PC-3 (cell line): ENCODE data around the gene ITPR3. TPM values are rescaled to one million over a fixed set of nuclear protein-coding genes. Genes with fewer than 3 reads are reported as not detected.

Source experiments
- ATAC-seq: fragments of 200-7000 bp; cut with Tn5 transposase; 2 replicates; pipeline ENCODE4 v1.9.1; 2020; ENCODE audit warnings: mild to moderate bottlenecking, moderate library complexity
- BruUV-seq: library from RNA; stranded (reverse); fragments of 400-500 nt; replicated peaks from 2 replicates; lab custom pipeline; 2021; lab: Mats Ljungman, UMichigan
- CTCF ChIA-PET: fragments of 300-600 bp; sonication (Branson Sonifier 250); formaldehyde crosslinking; loops from one replicate; lab custom pipeline; 2022; ENCODE audit warnings: antibody characterized with exemption; lab: Charles Lee
- POLR2A ChIA-PET: fragments of 300-600 bp; sonication (Branson Sonifier 250); formaldehyde crosslinking; loops from one replicate; lab custom pipeline; 2022; ENCODE audit warnings: antibody characterized with exemption; ENCODE audit not compliant: unreplicated experiment; lab: Charles Lee
- DNase-seq: peaks from one replicate; pipeline ENCODE4 v3.0.0-alpha.2; 2015
- H2AFZ ChIP-seq: fragments of 300-600 bp; sonication (generic); 2 replicates; pipeline ENCODE4 v1.6.0; 2016; ENCODE audit warnings: antibody characterized with exemption, low read length
- H3F3A ChIP-seq: fragments of 300-600 bp; sonication (generic); one replicate; pipeline ENCODE4 v1.6.0; 2017; ENCODE audit warnings: antibody characterized with exemption, low read length, control low read depth, mild to moderate bottlenecking; ENCODE audit not compliant: unreplicated experiment
- H3K27ac ChIP-seq: fragments of 300-600 bp; sonication (generic); 2 replicates; pipeline ENCODE4 v1.5.1; 2016; ENCODE audit warnings: mild to moderate bottlenecking, low read length
- H3K27me3 ChIP-seq: fragments of 300-600 bp; sonication (generic); 2 replicates; pipeline ENCODE4 v1.6.1; 2016; ENCODE audit warnings: low read length, mixed read lengths
- H3K36me3 ChIP-seq: fragments of 300-600 bp; sonication (generic); 2 replicates; pipeline ENCODE4 v1.6.1; 2016; ENCODE audit warnings: low read depth, mixed run types, low read length, mixed read lengths
- H3K4me1 ChIP-seq: fragments of 300-600 bp; sonication (generic); 2 replicates; pipeline ENCODE4 v1.5.1; 2016; ENCODE audit warnings: low read length; ENCODE audit not compliant: insufficient read depth
- H3K4me2 ChIP-seq: fragments of 300-600 bp; sonication (generic); 2 replicates; pipeline ENCODE4 v1.6.0; 2016; ENCODE audit warnings: low read length
- H3K4me3 ChIP-seq: fragments of 300-600 bp; sonication (generic); 2 replicates; pipeline ENCODE4 v1.5.1; 2016; ENCODE audit warnings: mild to moderate bottlenecking, low read length, mixed read lengths
- H3K79me2 ChIP-seq: fragments of 300-600 bp; sonication (generic); 2 replicates; pipeline ENCODE4 v1.6.1; 2017; ENCODE audit warnings: low read length, mixed read lengths
- H3K9ac ChIP-seq: fragments of 300-600 bp; sonication (generic); 2 replicates; pipeline ENCODE4 v1.6.0; 2016; ENCODE audit warnings: mild to moderate bottlenecking, low read length
- H3K9me2 ChIP-seq: fragments of 300-600 bp; sonication (generic); replicated peaks from 2 replicates; pipeline ENCODE4 v1.6.1; 2016; ENCODE audit warnings: mixed run types, low read length, mixed read lengths
- H3K9me3 ChIP-seq: fragments of 300-600 bp; sonication (generic); 2 replicates; pipeline ENCODE4 v1.6.1; 2016; ENCODE audit warnings: low read length, mixed read lengths
- H4K20me1 ChIP-seq: fragments of 300-600 bp; sonication (generic); 2 replicates; pipeline ENCODE4 v1.6.1; 2016; ENCODE audit warnings: low read length, mixed read lengths
- EZH2 ChIP-seq: fragments of 300-600 bp; sonication (generic); IDR thresholded peaks from one replicate; pipeline ENCODE4 v1.6.1; 2017; ENCODE audit warnings: antibody characterized with exemption, mild to moderate bottlenecking, low read length; ENCODE audit not compliant: unreplicated experiment
- EZH2phosphoT487 ChIP-seq: fragments of 300-600 bp; sonication (generic); IDR thresholded peaks from 2 replicates; pipeline ENCODE4 v1.6.1; 2018; ENCODE audit warnings: mild to moderate bottlenecking, antibody characterized with exemption, low read length, borderline replicate concordance
- intact Hi-C: fragments of 100-400 bp; cut with micrococcal nuclease; formaldehyde crosslinking; loops from 2 replicates; pipeline ENCODE4 v1.9.0; 2023
- total RNA-seq: library from RNA; depleted of rRNA; stranded (reverse); fragments of >200 nt; gene quantifications from 2 replicates; pipeline ENCODE4 v1.2.3, GENCODE V29; 2014
- TF ChIP-seq, protein P1 (sequence below): fragments of 300-600 bp; sonication (generic); conservative IDR thresholded peaks from 2 replicates; pipeline ENCODE4 v1.5.1; 2017; ENCODE audit warnings: antibody characterized with exemption, low read depth, mild to moderate bottlenecking, low read length

Gene ITPR3
- total RNA-seq, 1 experiment from 2014 or later, result 41.8 TPM

DNA sequence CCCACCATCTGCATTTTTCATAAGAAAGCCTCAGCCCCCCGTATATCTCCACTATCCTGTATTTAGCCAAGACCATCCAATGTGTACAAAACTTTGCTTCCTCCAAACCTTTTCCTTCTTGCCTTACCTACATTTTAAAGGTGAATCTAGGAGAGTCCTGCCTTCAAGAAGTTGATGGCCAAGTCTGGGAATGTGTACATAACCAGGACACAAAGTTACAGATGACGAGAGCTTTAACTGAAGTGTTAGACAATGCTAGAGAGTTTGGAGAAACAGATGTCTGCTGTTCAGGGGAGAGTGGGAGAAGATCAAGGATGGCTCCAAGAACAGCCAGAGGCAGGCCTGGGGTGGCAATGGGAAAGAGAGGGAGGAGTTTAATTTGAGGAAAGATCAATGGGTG is 92.7 kb downstream of the ITPR3 start:
- no peaks in the 10 kb centered on the region for H3F3A ChIP-seq
- no peak for TF ChIP-seq EZH2
- TF ChIP-seq, protein P1, sequence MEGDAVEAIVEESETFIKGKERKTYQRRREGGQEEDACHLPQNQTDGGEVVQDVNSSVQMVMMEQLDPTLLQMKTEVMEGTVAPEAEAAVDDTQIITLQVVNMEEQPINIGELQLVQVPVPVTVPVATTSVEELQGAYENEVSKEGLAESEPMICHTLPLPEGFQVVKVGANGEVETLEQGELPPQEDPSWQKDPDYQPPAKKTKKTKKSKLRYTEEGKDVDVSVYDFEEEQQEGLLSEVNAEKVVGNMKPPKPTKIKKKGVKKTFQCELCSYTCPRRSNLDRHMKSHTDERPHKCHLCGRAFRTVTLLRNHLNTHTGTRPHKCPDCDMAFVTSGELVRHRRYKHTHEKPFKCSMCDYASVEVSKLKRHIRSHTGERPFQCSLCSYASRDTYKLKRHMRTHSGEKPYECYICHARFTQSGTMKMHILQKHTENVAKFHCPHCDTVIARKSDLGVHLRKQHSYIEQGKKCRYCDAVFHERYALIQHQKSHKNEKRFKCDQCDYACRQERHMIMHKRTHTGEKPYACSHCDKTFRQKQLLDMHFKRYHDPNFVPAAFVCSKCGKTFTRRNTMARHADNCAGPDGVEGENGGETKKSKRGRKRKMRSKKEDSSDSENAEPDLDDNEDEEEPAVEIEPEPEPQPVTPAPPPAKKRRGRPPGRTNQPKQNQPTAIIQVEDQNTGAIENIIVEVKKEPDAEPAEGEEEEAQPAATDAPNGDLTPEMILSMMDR, result no peak
- TF ChIP-seq EZH2phosphoT487, result no peak
- no peaks in the 10 kb centered on the region for H3K27me3 ChIP-seq
- no peaks in the 10 kb centered on the region for H3K9me3 ChIP-seq
- no TSS peak for BruUV-seq
- H3K4me2 ChIP-seq, result no peak overlapping the region
- ChIA-PET CTCF (no interaction called here), POLR2A (no interaction called here)
- ATAC-seq, result no peak
- intact Hi-C loops, result loop anchor here (2.0 kb wide), 1 partner anchor 31 kb away; no protein-coding TSS in a partner anchor
- DNase-seq, result no peak
- no peak overlapping the region for H3K4me3 ChIP-seq
- no peaks in the 10 kb centered on the region for H4K20me1 ChIP-seq
- H3K9me2 ChIP-seq, result no peaks in the 10 kb centered on the region
- no peak overlapping the region for H2AFZ ChIP-seq
- peaks cover 34% of the 10 kb centered on the region for H3K4me1 ChIP-seq
- peaks cover 25% of the 10 kb centered on the region for H3K79me2 ChIP-seq
- peaks cover 13% of the 10 kb centered on the region; the same call in 1 of the 2 replicates for H3K36me3 ChIP-seq
- no peak overlapping the region for H3K27ac ChIP-seq
- H3K9ac ChIP-seq, result no peak overlapping the region

DNA sequence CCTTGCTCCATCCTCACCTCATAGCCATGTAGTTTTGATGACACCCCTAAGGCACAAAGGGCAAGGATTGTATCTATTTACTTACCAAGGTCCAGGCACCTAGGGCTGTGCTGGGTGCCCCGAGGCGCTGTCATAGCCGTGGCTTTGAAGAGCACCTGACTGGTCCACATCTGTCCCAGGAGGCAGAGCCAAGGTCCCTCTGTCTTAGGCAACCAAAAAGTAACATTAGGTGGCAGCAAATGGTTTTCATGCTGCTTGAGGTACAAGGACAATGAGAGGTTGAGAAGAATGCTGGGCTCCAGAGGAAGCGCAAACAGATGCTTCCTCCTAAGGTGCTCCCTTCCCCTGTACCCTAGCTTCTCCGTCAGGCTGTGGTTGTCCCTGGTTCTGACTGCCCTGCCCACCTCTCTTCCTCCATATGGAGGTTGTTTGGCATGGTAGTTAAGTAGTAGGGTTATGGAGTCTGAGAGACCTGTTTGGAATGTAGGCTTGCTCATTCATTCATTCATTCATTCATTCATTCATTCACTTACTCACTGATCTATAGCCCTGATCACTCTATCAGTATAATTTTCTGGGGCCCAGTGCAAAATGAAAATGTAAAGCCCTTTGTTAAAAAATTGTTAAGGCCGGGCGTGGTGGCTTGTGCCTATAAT is 93.4 kb downstream of the ITPR3 start:
- ChIA-PET CTCF (no interaction called here), POLR2A (no interaction called here)
- no peak for ATAC-seq
- no peak overlapping the region for H3K4me3 ChIP-seq
- H3K9me3 ChIP-seq, result no peaks in the 10 kb centered on the region
- DNase-seq, result no peak
- H3K9me2 ChIP-seq, result no peaks in the 10 kb centered on the region
- no peaks in the 10 kb centered on the region for H3F3A ChIP-seq
- H3K9ac ChIP-seq, result no peak overlapping the region
- H3K27ac ChIP-seq, result no peak overlapping the region
- TF ChIP-seq EZH2 (no peak), EZH2phosphoT487 (no peak)
- TF ChIP-seq, protein P1, result no peak
- H2AFZ ChIP-seq, result no peak overlapping the region
- H3K27me3 ChIP-seq, result no peaks in the 10 kb centered on the region
- peaks cover 18% of the 10 kb centered on the region for H3K79me2 ChIP-seq
- H3K4me2 ChIP-seq, result no peak overlapping the region
- H3K4me1 ChIP-seq, result peaks cover 32% of the 10 kb centered on the region
- H3K36me3 ChIP-seq, result peaks cover 7% of the 10 kb centered on the region; the same call in 1 of the 2 replicates
- no peaks in the 10 kb centered on the region for H4K20me1 ChIP-seq
- intact Hi-C loops, result no loop called here
- no TSS peak for BruUV-seq

DNA sequence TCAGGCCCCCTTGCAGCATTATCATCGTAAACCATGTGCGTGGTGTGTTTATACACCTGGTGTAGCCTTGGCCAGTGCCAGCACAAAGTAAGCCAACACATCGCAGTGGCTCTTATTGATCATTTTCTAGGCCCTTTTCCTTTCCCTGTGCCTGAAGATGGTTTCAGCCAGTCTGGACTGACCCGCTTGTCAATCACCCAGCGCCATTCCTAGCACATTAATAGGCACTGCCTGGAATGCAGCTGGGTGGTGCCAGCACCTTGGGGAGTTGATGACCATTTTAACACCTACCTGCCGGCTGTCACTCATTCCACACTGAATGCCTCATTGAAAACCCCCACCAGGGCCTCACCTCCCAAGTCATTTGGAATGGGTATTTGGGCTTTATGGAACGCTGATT is 95.3 kb downstream of the ITPR3 start:
- H3K79me2 ChIP-seq, result no peaks in the 10 kb centered on the region
- DNase-seq (no peak), ATAC-seq (no peak)
- intact Hi-C loops, result no loop called here
- no peaks in the 10 kb centered on the region for H3K9me3 ChIP-seq
- no peaks in the 10 kb centered on the region for H3F3A ChIP-seq
- ChIA-PET CTCF (interaction anchor here (1.0 kb wide), 1 partner anchor 27 kb away, joined by 3 read pairs; no protein-coding TSS in a partner anchor), POLR2A (interaction anchor here (0.5 kb wide), 1 partner anchor 150 kb away, joined by 7 read pairs; no protein-coding TSS in a partner anchor)
- H3K36me3 ChIP-seq, result no peaks in the 10 kb centered on the region
- no peak overlapping the region for H3K27ac ChIP-seq
- H3K4me3 ChIP-seq, result no peak overlapping the region
- BruUV-seq, result no TSS peak
- no peak overlapping the region for H2AFZ ChIP-seq
- H3K4me2 ChIP-seq, result no peak overlapping the region
- no peaks in the 10 kb centered on the region for H4K20me1 ChIP-seq
- peaks cover 27% of the 10 kb centered on the region for H3K4me1 ChIP-seq
- H3K9ac ChIP-seq, result no peak overlapping the region
- TF ChIP-seq, protein P1, result no peak
- no peak for TF ChIP-seq EZH2phosphoT487
- no peak for TF ChIP-seq EZH2
- H3K27me3 ChIP-seq, result no peaks in the 10 kb centered on the region
- H3K9me2 ChIP-seq, result no peaks in the 10 kb centered on the region
